ENCODE data around the gene TRAPPC3.
A peak's percentile ranks its signal among the peaks of the same experiment; 100 is the strongest.
"Not testable (repeated sequence)": the region's sequence is repeated elsewhere in the genome, so short reads cannot be mapped to it uniquely, and the experiment has no call there.

TRAPPC3 gene

DNA sequence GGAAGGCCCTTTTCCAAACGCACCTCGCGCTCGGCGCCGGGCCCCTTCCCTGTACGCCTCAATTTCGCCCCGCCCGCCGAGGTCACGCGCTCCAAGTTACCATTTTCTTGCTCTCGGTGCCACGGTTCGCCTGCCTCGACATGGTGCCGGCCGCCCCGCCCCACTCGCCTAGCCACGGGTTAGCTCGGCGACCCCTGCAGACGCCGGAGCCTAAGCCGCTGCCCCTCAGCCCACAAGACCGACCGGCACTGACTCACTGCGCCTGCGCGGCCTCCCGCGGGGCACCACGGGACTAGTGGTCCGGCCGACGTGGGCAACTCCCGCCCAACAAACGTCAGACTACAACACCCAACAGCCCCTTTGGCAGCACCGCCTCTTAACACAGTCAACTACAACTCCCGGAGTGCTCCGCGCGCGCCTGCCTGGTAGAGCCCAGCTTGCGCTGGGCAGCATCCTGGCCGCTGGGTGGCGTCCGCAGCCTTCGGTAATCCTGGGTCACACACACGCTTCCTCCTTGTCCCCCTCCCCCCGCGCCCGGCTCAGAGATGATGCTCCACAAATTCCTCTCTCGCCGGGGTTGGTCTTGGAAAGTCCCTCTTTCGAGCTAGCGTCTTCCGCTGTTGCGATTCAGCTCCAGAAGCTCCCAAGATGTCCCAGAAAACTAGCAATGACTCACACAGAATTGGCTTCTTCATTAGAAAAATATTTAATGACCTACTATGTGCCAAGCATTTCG is at the start of gene TRAPPC3:
TRAPPC3 (minus strand) TSS at position 250 of the 736 bp plus-strand sequence; CDS start at position 142, 108 bp downstream.
- peak; percentile 100 for DNase-seq (ENCODE audit: low spot score)

DNA sequence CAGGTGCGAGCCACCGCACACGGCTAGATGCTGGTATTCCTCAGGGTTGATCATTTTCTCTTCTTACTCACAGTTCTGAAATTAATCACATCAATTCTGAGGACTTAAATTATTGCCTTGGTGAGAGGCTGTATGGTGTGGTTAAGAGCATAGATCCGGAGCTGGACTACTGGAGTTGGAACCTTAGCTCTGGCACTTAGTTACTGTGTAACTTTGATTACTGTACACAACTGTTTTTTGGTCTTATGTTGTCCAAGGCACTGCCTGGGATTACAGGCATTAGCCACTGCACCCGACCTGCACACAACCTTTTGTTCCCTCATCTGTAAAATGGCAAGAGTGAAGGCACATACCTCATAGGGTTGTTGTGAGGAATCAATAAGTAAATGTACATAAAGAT is 49.4 kb upstream of the TRAPPC3 start:
- DNase-seq (ENCODE audit: low spot score), result no peak

DNA sequence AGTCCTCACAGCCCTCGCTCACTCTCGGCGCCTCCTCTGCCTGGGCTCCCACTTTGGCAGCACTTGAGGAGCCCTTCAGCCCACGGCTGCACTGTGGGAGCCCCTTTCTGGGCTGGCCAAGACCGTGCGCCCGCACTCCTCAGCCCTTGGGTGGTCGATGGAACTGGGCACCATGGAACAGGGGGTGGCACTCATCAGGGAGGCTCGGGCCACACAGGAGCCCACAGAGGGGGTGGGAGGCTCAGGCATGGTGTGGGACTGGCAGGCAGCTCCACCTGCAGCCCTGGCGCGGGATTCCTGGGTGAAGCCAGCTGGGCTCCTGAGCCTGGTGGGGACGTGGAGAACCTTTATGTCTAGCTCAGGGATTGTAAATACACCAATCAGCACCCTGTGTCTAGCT is 47.5 kb upstream of the TRAPPC3 start:
- DNase-seq (ENCODE audit: low spot score), result not testable (repeated sequence)

GRCh38 chr1:36187800-36188593 is 38.7 kb upstream of the TRAPPC3 start:
- DNase-seq (ENCODE audit: low spot score), result peak; percentile 92

- no peak for DNase-seq (ENCODE audit: low spot score)
Observed at GRCh38 chr1:36183309-36183856, 34.1 kb upstream of the TRAPPC3 start.

GRCh38 chr1:36182734-36183133 is 33.4 kb upstream of the TRAPPC3 start:
- no peak for DNase-seq (ENCODE audit: low spot score)

GRCh38 chr1:36179220-36179600 is 29.9 kb upstream of the TRAPPC3 start:
- DNase-seq (ENCODE audit: low spot score), result no peak

DNA sequence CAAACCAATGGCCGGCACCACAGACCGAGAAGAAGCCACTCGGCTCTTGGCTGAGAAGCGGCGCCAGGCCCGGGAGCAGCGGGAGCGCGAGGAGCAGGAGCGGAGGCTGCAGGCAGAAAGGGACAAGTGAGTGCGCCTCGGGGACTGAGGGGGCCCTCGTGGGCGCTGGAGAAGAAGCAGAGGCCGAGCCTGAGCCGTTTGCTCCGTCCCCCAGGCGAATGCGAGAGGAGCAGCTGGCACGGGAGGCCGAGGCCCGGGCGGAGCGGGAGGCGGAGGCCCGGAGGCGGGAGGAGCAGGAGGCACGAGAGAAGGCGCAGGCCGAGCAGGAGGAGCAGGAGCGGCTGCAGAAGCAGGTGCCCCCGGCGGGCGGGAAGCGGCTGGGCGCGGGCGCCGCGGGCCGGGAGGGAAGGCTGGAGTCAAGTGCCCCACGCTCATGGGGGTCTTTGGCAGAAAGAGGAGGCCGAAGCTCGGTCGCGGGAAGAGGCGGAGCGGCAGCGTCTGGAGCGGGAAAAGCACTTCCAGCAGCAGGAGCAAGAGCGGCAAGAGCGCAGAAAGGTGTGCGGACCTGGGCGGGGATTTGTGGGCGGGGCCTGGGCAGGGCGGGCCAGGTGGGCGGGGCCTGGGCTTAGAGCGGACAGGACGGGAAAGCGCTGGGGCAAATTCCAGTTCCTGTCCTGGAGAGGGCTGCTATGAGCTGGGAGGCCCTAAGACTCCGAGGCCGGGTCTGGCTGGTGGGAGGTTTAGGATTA is 29.4 kb upstream of the TRAPPC3 start:
- DNase-seq (ENCODE audit: low spot score), result no peak

GRCh38 chr1:36177589-36178431 is 28.5 kb upstream of the TRAPPC3 start:
- no peak for DNase-seq (ENCODE audit: low spot score)

DNA sequence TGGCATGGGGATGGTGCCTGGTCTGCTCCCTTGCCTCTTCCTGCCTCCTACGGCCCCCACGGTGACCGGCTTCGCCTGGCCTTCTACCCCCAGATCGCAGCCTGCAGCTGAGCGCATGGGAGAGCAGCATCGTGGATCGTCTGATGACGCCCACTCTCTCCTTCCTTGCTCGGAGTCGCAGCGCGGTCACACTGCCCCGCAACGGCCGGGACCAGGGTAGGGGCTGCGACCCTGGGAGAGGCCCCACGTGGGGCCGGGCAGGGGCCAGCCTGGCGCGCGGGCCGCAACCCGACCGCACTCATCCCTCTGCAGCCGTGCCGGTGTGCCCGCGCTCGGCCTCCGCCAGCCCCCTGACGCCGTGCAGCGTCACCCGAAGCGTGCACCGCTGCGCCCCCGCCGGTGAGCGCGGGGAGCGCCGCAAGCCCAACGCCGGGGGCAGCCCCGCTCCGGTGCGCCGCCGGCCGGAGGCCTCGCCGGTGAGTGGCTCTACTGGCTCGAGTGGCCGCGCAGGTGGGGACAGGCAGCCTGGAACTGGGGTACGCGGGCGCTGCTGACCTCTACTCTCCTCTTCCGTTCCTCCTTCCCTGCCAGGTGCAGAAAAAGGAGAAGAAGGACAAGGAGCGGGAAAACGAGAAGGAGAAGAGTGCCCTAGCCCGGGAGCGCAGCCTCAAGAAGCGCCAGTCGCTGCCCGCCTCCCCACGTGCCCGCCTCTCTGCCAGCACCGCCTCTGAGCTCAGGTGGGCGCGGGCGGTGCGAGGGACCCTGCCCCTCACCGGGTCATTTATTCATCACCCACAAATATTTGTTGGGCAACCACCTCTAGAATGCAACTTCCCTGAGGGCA is 27.0 kb upstream of the TRAPPC3 start:
- DNase-seq (ENCODE audit: low spot score), result no peak

DNA sequence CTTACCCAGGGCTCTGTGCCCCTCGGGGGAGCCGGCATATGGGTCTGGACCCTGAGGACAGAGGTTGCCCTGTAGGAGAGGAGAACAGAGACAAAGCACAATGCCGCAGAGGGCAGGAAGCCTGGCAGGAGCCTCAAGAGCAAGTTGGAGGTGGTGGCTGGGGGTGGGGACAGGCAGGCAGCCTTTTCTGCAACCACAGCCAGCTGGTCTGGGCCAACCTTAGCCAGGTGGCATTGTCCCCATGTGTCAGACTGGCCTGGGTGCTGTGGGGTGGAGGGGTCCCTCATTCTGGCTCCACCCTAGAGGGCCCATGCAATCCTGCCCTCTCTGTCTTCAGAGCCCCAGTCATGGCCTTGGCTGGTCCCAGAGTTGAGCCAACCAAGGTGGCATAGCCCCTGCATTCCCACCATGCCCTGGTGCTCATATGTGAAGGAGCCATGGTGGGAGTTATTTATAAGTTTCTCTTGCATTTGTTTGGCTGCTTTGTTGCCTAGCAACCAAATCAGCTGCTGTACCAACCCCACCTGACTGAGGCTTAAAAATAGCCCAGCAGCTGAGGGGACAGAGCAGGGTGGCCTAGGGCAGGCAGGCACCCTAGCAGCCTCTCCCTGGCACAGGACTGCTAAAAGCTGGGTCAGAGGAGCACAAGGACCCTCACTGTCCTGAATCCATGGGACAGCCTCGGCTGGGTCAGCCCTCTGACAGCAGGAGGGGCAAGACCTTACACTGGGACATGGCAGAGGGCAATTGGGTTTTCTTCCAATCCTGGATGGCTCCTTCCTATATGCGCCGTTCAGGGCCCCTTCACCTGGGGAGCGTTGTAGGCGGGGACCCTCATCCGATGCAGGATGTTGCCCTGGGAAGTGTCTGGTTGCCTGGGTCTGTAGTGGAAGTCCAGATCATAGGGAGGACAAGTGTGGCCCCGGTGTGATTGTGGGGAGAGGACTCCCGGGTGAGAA is 26.1 kb upstream of the TRAPPC3 start:
- no peak for DNase-seq (ENCODE audit: low spot score)

- DNase-seq (ENCODE audit: low spot score), result no peak
Observed at GRCh38 chr1:36174713-36175112, 25.4 kb upstream of the TRAPPC3 start.

DNA sequence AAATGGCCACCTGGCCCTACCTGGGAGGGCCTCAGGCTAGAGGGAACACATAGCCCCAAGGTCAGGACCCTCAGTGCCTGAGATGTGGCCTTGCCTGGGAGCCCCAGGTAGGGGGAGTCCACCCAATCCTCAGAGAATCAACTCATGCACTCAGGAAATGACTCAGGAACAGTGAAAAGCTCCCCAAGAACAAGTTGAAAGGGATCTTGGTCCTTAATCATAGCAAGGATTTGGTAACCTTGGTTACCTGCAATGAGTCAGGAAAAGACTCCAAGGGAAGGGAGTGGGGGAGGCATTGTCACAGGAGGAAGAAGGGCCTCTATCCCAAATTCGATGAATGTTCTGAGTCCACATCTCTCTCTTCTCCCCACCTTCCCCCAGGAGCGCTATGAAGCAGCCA is 23.7 kb upstream of the TRAPPC3 start:
- peak; percentile 79 for DNase-seq (ENCODE audit: low spot score)

DNA sequence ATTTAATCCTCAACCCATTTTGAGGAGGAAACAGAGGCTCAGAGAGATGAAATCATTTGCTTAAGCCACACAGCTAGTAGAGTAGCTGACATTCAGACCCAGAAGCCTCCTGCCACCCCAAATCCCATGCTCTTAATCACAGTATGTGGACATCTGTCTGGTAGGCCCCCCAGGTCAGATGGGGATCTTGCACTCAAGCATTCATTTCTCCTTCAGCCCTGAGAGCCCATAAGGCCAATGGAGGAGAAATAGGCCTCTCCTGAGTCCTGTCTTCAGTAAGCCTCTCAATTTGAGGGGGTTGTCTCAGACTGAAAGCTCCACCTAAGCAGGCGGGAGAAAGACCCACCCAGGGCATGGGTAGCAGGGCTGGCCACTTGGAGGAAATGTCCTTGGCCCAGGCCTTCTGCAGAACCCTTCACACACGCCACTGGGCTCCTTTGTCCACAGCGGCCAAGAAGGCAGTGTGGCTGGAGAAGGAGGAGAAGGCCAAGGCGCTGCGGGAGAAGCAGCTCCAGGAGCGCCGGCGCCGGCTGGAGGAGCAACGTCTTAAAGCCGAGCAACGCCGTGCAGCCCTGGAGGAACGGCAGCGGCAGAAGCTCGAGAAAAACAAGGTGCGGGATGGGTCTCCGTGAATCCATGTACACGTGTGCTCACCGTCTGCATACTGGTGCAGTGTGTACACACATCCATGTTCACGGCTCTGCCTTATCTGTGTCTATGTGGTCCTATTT is 22.9 kb upstream of the TRAPPC3 start:
- no peak for DNase-seq (ENCODE audit: low spot score)

DNA sequence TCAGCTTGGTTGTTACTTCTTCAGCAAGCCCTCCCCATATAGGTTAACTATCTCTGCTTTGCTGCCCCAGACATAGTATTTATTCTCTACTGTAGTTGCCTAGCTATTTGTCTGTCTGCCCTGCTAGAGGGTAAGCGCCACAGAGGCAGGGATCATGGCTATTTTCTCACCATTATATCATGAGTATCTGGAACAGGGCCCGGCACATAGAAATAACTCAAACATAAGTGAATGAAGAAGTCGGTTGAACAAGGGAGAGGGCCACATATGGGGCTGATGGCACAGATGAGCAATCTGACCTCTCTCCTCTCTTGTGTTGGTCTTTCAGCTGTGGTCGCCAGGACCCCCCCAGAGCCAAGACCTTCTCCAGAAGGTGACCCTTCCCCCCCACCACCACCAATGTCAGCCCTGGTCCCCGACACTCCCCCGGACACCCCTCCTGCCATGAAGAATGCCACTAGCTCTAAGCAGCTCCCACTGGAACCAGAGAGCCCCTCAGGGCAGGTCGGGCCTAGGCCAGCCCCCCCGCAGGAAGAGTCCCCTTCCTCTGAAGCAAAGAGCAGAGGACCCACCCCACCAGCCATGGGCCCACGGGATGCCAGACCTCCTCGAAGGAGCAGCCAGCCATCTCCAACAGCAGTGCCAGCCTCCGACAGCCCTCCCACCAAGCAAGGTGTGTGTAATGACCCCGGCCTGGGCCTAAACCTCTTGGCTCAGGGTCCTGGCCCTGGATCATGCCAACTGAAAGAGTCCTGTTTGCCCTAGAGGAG is 21.5 kb upstream of the TRAPPC3 start:
- DNase-seq (ENCODE audit: low spot score), result no peak

- no peak for DNase-seq (ENCODE audit: low spot score)
Observed at GRCh38 chr1:36168514-36168913, 19.2 kb upstream of the TRAPPC3 start.

DNA sequence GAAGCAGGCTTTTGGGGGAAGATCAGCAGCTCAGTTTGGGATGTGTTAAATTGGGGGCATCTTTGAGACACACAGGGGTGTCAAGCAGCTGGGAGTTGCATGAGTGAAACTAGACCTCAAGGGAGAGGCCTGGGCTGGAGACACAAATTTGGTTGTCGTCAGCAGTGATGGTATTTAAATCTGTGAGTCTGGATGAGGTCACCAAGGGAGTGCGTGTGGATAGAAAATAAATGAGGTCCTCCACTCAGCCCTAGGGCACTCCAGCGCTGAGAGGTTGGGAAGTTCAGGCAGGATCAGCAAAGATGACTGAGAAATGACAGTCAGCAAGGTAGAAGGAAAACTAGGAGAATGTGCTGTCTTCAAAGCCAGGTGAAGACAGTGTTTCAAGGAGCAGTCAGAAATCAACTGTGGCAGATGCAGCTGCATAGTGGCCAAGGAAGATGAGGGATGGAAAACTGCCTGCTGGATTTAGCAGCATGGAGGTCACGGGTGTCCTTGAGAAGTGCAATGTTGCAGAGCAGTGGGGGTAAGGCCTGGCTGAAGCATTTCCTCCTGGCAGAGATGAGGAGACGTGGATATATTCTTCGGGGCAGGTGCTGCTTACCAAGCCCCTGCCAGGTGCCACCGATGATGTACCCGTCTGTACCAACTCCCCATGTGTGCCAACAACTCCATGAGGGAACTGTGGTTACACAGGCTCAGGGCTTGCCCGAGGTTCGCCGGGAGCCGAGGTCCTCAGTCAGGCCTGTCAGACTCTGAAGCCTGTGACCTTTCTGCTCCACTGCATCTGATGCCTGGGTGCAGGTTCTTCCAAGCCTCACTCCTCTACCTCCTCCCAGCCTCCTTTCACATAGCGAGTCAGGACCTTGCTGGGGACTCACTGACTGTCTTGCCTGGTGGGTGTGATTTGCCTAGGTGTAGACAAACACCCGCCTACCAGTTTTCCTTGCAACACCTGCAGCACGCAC is 17.9 kb upstream of the TRAPPC3 start:
- DNase-seq (ENCODE audit: low spot score), result no peak
